TTC549 (cell line): ENCODE results near the gene SLC12A2.

Experiments used
- FAIRE-seq: peaks from 2 replicates; lab custom pipeline; 2012; peaks lifted over from hg19 to GRCh38; lab: Jason Lieb, UNC

The SLC12A2 gene

DNA sequence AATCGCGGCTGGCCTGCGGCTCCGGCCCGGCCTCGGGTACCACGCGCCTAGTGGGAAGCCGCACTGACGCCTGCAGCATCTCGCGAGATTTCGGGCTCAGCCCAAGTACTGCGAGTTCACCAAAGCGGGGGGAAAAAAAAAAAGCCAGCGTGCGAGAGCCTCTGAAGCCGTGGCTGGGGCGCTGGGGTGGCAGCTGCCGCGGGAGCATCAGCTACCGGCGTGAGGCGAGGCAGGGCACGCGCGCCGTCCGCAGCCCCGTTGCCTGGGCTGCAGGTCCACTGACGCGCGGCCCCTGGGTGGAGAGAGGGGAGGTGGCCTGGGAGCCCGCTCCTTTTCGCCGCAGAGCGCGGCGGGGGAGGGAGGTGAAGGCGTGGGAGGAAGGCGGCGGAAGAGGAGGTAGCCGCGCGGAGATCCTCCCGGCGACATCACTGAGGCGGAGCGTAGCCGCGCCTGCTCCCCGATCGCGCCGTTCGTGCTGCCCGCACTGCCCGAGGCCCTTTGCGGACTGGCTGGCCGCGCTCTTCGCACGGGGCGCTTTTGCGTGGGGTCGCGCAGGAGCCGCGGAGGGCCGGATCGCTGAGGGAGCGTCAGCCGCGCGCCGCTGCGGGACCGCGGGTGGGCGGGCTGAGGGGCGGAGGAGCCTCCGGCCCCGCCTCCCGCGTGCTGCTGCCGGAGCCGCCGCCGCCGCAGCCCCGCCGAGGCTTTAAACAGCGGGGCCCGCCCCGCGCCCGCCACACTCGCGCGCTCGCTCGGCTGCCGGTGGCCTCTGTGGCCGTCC is at the start of gene SLC12A2:
Gene SLC12A2 (plus strand): TSS at position 734 of the 778 bp plus-strand sequence. CDS start 189 bp downstream, outside the sequence.
- no peak for FAIRE-seq

DNA sequence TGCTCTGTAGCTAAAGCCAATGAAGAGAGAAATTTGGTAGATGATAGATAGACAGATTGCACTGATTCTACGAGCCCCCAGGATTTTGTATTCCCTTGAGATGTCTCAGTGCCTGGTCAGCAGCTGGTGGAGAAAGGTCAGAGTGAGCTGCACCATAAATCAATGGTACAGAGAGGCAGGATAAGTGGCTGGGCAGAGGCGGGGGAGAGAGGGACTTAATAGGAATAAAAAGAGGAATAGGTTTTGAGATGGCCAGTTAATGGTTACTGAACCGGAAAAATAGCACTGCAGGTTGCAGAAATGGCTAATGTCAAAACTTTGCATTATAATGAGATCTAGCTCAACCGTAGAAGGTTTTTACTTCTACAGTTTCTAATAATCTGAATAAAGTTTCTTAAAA is 47.9 kb upstream of the SLC12A2 start:
- no peak for FAIRE-seq

DNA sequence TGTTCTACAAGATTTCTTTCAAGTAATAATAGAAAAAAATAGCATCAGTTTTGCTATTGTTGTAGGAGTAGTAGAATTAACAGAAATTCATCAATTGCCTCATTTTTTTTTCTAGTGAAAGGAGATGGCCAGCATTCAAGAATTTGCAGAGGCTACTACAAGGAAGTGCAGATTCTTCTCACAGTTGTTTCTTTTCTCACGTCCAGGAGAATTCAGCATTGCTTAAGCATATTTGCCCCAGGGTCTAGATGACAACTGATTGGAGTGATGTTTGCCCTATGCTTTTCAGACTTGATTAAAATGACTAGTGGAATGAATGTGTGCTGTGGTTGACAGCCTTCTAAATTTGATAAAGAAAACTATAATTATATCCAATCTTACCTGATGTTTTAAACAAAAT is 46.6 kb upstream of the SLC12A2 start:
- FAIRE-seq: no peak

DNA sequence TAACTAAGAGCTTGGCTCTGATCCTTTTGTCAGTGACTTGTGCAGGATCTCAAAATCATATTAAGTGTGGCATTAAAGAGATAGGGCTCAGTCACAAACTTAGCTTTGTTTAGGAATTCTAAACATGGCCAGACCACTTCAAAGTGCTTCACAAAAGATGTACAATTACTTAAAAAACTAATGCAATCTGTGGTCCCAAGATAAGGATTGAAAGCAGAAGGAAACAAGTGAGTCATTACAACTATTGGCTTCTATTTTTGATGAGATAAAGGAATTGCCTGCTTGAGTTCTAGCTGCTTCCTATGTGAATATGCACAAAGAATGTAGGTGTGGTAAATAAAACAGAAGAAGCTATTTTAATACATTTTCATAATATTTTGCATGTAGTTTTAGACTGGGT is 44.9 kb upstream of the SLC12A2 start:
- FAIRE-seq: no peak

DNA sequence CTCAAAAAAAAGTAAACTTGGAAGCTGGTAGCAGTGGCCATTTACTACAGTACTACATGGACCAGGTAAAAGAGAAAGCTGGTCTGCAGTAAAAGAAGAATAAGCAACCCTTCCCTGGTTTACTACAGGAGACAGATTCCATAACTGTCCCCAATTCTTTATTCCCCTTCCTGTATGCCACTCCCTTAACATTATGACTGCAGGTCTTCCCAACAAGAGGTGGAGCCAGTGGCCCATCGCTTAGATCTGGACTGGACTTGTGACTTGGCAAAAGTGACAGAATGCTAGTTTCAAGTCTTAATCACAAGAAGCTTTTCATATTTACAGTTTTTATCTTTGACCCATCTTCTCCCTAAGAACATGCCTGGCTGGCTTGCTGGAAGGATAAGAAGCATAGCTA is 42.6 kb upstream of the SLC12A2 start:
- no peak for FAIRE-seq

DNA sequence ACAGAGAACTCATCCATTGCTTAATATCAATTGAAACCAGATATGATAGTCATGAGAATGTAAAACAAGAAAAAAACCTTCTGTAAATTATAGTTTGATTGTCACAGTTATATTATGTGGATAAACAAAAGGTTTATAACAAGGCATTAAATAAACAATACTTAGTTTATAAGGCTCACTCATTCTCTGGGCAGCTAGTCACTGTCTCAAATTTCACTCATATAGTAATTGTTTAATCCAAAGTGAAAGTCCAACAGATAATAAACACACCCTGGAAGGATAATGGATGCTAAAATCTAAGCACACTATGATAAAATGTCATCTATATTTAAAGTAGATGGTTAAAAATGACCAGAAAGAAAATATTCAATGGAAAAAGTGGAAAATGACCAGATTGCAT is 30.8 kb upstream of the SLC12A2 start:
- no peak for FAIRE-seq

DNA sequence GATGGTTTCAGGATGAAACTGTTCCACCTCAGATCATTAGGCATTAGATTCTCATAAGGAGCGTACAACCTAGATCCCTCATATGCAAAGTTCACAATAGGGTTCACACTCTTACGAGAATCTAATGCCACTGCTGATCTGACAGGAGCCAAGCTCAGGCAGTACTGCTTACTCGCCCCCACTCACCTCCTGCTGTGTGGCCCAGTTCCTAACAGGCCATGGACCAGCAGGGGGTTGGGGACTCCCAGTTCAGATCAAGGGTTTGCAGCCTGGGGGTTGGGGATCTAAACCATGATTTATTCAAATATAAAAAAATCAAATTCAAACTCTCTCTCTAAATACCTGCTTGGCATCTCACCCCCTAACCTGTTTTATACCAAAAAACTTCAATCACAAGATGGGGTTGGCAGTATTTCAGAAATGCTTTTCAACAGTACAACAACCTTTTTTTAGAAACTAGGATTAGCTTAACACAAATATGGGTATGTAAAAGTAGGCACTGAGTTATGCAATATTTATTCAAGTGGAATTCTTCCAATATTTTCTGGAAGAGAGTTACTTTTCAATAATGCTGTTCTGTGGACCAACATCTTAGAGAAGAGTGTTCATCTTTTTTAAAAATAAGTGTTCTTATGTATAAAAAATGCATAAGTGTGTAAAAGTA is 30.1 kb upstream of the SLC12A2 start:
- no peak for FAIRE-seq

DNA sequence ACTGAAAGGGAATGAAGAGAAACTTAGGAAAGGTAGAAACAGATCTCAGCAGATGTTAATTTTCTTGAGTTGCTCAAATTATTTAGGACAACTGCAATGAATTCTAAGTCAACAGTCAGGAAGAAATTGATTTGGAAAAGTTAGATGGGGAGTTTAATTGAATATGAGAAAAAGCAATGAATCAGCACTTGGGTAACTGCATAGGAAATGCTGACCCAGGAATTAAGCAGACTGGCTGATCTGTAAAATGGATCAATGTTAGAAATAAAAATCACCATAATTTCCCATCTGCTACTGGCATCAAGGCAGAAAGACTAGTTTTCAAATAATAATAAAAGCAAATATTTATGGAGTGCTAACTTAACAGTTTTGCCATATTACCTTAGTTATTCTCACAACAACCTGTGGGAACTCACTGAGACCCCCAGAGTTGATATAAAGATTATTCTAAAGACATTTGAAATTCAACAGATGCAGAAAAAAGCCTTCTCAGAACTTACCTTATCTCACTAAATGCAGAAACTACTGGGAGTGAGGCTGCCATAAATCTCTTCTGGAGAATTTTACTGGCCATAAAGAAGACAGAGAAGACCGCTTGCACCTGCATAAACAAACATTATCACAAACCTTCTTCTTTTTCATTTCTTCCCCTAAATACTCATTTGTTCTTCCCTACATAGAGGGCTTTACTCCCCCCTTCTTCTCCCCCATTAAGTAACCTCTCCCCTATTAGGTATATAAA is 22.8 kb upstream of the SLC12A2 start:
- no peak for FAIRE-seq

DNA sequence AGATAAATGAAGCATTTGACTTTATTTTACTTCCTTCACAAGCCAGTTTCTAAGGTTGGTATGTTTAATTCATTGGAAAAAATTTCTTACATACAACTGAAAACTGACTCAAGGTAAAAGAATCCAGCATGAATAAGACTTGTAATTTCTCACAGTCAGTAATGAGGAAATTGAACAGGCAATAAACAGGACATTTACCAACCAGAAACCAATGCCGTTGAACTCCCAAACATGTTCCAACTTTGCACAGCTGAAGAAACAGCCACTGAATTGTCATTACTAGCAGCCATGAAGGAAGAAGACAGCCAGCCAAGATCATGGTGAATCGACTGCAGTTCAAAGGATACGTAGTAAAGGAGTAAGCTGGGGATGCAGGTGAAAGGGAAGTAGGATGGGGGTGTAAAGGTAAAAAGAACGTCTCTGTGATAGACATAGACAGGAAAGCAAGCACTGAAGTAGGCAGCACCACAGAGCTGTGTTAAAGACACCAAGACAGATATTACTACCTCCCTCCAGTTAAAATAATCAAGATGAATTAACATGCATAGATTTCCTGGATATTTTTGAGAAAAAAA is 21.3 kb upstream of the SLC12A2 start:
- FAIRE-seq: no peak

DNA sequence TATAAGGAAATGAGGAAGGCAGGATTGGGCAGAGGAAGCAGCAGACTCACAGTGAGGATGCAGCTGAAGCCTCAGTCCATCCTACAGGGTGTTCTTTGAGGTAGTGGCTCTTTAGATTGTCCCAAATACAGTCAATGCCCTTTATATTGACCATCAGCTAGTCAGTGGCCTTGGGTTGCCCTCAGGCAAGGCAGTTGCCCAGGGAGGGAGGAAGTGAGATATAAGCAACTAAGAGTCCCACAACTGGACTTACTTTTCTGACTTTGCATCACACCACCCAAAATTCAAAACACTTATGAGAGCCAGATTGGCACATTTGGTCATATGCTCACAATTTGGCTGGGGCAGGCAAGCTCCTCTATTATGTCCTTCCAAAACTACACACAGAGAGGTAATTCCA is 9.4 kb upstream of the SLC12A2 start:
- FAIRE-seq: no peak

DNA sequence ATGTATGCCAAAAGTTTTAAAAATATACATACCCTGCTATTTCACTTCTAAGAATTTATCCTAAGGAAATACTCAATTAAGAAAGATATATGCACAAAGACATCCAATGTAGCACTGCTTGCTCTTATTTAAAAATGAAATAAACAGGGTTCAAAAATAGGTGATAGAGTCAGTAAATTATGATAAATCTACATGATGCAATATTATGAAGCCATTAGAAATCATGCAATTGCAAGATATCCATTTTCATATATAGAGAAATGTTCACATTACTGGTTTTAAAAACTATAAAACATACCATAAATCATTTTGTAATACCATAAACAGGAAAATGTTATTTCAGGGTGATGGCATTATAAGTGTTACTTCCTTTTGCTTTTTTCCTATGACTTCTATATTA is 8.6 kb upstream of the SLC12A2 start:
- no peak for FAIRE-seq

DNA sequence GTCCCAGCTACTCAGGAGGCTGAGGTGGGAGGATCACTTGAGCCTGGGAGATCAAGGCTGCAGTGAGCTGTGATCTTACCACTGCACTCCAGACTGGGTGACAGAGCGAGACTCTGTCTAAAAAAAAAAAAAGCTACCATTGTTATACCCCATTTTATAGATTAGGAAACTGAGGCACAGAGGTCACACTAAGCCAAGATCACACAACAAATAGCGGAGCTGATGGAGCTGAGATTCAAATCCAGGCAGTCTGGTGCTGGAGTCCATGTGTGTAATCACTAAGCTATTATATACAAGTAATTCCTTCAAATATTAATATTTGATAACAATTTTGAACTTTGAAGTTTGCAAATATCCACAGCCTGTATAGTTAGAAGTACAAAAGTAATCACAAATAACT is 6.0 kb upstream of the SLC12A2 start:
- FAIRE-seq: no peak

DNA sequence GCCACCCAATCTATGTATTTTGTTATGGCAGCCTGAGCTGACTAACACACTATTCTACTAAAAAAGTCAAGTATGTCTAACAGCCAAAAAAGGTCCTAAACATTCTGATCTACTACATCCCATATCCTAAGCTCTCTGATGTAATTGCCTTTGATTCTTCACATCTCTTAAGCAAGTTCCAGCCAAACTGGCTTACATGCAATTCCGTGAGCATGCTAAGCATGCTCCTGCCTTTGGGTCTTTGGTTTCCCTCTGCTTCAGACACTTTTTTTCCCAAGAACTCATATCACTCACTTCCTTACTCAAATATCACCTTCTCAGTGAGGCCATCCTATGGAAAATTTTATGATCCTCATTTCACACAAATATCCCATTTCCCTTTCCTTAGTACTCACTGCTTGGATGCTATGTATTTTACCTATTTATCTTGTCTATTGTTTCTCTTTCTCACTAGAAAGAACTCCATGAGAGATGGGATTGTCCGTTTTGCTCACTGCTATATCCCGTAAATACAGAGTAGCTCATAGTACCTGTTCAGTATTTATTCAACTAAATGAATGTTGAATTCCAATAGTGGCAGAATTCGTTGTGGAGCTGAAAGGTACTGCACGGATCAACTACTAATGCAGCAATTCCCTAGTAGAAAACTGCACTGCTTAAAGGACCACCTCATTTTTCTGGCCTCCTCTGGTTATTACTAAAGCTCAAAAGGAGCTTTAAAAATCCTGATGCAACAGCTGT is 2.3 kb upstream of the SLC12A2 start:
- no peak for FAIRE-seq

DNA sequence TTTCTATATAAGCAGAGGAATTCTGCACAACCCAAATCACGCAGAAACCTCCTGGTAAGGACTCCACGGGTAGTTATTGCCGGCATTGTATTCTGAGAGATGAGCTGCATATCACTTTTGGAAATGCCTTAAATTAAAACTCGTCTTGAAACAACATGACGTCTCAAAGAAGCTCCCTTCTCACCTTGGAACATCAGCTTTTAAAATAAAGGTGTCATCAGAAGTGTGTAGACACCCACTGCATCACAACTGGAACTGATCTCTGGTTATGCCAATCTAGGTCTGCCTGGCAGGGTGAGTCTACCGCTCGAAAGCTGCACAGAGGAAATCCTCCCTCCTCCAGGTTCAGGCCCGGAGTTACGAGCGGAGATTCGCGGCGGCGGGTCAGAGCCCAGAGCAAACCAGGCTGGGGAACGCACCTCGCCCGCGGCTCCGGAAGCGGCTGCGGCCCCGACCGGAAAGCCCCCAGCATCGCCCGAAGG is 974 bp upstream of the SLC12A2 start:
- no peak for FAIRE-seq

DNA sequence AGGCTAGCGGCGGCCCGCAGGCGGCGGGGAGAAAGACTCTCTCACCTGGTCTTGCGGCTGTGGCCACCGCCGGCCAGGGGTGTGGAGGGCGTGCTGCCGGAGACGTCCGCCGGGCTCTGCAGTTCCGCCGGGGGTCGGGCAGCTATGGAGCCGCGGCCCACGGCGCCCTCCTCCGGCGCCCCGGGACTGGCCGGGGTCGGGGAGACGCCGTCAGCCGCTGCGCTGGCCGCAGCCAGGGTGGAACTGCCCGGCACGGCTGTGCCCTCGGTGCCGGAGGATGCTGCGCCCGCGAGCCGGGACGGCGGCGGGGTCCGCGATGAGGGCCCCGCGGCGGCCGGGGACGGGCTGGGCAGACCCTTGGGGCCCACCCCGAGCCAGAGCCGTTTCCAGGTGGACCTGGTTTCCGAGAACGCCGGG is 253 bp downstream of the SLC12A2 start:
- FAIRE-seq: no peak

DNA sequence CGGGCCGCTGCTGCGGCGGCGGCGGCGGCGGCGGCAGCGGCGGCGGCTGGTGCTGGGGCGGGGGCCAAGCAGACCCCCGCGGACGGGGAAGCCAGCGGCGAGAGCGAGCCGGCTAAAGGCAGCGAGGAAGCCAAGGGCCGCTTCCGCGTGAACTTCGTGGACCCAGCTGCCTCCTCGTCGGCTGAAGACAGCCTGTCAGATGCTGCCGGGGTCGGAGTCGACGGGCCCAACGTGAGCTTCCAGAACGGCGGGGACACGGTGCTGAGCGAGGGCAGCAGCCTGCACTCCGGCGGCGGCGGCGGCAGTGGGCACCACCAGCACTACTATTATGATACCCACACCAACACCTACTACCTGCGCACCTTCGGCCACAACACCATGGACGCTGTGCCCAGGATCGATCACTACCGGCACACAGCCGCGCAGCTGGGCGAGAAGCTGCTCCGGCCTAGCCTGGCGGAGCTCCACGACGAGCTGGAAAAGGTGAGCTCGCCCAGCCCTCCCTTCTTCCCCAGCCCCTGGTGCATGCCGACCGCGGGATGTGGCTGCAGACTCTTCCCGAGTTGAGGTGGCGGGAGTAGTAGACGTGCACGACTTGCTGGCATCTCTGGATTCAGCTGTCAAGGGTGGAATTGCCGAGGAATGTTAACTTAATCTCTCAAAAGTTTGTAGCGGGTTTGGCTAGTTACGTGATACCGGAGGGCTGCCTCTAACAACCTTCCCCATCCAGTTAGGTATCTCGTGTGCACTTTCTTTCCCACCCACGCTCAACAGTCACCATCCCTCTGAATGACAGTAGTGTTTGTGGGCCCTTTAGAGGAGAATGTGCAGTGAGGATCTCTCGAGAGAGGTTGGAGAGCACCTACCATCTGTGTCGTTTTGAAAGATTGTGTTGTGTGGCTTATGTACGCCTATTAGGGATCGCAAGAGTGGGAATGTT is 932 bp downstream of the SLC12A2 start:
- FAIRE-seq: no peak

DNA sequence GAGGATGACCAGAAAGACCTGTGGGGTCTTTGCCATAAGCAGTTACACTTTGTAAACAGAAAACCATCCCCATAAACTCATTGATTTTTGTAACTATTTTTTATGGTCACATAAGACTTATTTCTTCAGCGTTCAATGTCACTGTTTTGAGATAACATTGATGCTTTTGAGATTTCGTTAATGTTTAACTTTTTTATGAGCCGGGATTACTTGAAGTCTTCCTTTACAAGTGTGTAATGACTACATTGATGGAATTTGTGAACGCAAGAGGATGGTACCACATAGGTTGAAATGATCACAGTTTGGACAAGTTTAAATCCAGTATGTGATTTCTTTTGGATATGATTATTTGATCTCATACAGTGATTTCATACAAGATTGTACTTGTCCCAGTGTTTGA is 1.8 kb downstream of the SLC12A2 start:
- no peak for FAIRE-seq

DNA sequence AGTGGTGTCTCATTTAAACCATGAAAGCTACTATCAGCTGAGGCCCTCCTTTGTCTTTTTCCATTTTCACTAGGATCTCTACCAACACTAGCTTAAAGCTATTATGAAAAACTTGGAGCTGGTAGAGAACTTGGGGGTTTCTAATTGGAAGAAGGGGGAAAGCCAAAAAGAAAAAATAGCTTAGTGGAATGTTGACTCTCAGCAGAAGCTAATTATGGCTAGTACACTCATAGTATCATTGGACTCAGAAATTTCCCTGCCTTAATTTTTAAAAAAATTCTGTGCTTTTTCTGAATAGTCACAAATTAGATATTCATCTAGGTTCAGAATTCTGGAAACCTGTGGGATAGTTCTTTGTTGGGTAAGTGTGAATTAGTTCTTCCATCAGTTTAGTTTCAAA is 8.0 kb downstream of the SLC12A2 start:
- FAIRE-seq: no peak

DNA sequence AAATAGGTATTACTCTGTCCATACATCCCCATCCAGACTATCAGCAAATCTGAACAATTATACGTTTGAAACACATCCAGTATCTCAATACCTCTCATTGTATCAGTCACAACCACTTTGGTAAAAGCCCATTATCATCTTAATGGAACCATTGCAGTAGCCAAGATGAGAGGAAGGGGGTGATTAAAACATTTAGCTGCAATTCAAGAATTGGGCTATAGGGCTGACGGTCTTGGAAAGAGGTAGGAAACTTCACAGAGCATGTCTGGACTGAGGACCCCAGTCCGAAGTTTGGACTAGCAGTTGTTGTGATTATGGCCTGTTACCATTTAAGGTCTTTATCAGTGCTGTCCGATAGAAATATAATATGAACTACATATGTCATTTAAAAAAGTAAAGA is 8.6 kb downstream of the SLC12A2 start:
- FAIRE-seq: no peak

DNA sequence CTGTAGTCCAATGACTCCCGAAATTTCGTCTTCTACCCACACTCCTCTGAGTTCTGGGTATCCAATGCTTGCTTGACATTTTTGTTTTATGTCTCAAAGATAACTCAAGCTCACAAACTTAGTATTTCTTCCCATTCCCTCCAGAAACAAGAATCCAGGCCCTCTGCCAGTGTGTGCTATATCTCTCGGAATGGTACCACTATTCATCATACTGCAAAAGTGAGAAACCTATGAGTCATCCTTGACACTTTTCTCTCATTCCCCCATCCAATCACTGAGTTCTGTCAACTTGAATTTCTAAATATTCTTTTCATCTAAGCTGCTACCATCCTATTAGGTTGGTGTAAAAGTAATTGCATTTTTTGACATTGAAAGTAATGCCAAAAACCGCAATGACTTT is 9.8 kb downstream of the SLC12A2 start:
- FAIRE-seq: no peak

DNA sequence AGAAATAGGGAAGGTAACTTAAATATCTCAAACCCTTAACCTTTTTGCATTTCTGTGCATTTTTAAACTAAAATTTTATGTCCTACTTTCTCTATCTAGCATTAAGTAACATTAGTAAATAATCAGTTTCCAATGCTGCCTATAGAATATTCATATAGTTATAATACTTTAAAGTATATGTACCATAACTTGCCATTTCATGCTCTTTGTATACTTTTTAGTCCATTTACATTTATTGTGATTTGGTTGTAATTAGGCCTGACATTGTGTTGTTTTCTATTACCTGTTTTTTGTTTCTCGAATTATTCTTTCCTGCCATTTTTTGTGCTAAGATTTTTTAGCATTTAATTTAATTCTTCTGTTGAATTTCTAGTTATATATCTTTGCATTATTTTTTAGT is 13.7 kb downstream of the SLC12A2 start:
- FAIRE-seq: no peak
